GM10266 (cell line): ENCODE results near the gene CPNE2.
"Not testable (repeated sequence)": the region's sequence is repeated elsewhere in the genome, so short reads cannot be mapped to it uniquely, and the experiment has no call there.

Source experiments
- DNase-seq: peaks from one replicate; pipeline ENCODE4 v3.0.0; 2012; ENCODE audit errors: extremely low spot score
- CTCF ChIP-seq: IDR thresholded peaks from 2 replicates; pipeline ENCODE4 v1.5.1; 2012; ENCODE audit warnings: mild to moderate bottlenecking, low read depth; ENCODE audit not compliant: control insufficient read depth, insufficient read depth; ENCODE audit errors: missing control alignments

The CPNE2 gene

GRCh38 chr16:57100445-57100844, 8.1 kb downstream of the CPNE2 start:
- no peak for TF ChIP-seq CTCF
- no peak for DNase-seq

GRCh38 chr16:57102888-57103851, 10.8 kb downstream of the CPNE2 start:
- DNase-seq: no peak
- no peak for TF ChIP-seq CTCF

GRCh38 chr16:57104706-57105105, 12.3 kb downstream of the CPNE2 start:
- TF ChIP-seq CTCF: no peak
- DNase-seq: no peak

DNA sequence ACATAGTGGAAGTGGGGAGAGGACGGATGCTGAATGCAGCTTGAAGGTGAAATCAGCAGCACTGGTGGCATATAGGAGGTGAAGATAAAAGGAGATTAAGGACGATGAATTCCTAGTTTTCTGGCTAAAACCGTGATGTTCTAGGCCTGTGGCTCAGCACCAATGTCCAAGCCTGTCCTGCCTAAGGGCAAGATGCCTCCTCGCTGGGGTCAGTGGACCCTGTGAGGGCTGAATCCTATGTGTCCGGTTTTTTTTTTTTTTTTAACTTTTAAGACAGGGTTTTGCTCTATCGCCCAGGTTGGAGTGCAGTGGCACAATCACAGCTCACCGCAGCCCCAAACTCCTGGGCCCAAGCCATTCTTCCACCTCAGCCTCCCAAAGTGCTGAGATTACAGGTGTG, 12.8 kb downstream of the CPNE2 start:
- DNase-seq: no peak
- no peak for TF ChIP-seq CTCF

GRCh38 chr16:57106767-57107166, 14.4 kb downstream of the CPNE2 start:
- TF ChIP-seq CTCF: no peak

GRCh38 chr16:57107321-57107922, 15.0 kb downstream of the CPNE2 start:
- DNase-seq: no peak
- TF ChIP-seq CTCF: no peak

More at GRCh38 chr16:57106767-57107166, 14.4 kb downstream of the CPNE2 start:
- DNase-seq: no peak

- no peak for TF ChIP-seq CTCF
- no peak for DNase-seq
These were observed 16.0 kb downstream of the CPNE2 start for GRCh38 chr16:57108432-57108831.

GRCh38 chr16:57109259-57110105, 17.1 kb downstream of the CPNE2 start:
- not testable (repeated sequence) for DNase-seq
